HUES64 (cell line): ENCODE data around the gene SOCS1.

ENCODE experiments used
- H3K27ac ChIP-seq: 2 replicates; pipeline ENCODE4 v1.7.0; 2013; ENCODE audit warnings: low read depth, low read length, inconsistent platforms
- H3K27me3 ChIP-seq: 2 replicates; pipeline ENCODE4 v1.6.1; 2013; ENCODE audit warnings: mild to moderate bottlenecking, low read length; ENCODE audit not compliant: insufficient read depth
- H3K36me3 ChIP-seq: 2 replicates; pipeline ENCODE4 v1.6.1; 2013; ENCODE audit warnings: mild to moderate bottlenecking, low read length; ENCODE audit not compliant: insufficient read depth
- H3K4me1 ChIP-seq: 2 replicates; pipeline ENCODE4 v1.6.1; 2013; ENCODE audit warnings: mild to moderate bottlenecking, low read length, moderate library complexity; ENCODE audit not compliant: insufficient read depth
- H3K4me3 ChIP-seq: 2 replicates; pipeline ENCODE4 v1.5.1; 2013; ENCODE audit warnings: mild to moderate bottlenecking, low read length, moderate library complexity
- H3K9ac ChIP-seq: 2 replicates; pipeline ENCODE4 v1.6.1; 2013; ENCODE audit warnings: mild to moderate bottlenecking, low read depth, low read length
- H3K9me3 ChIP-seq: 2 replicates; pipeline ENCODE4 v1.6.1; 2013; ENCODE audit warnings: low read depth, low read length; ENCODE audit not compliant: insufficient read depth
- WGBS: fragments of 150-250, 120-280 bp; methylation state at CpG from one replicate; pipeline ENCODE4 v1.1.7; 2013; ENCODE audit warnings: missing lambda C conversion rate; 5-methylcytosine and 5-hydroxymethylcytosine counted together

SOCS1 gene

DNA sequence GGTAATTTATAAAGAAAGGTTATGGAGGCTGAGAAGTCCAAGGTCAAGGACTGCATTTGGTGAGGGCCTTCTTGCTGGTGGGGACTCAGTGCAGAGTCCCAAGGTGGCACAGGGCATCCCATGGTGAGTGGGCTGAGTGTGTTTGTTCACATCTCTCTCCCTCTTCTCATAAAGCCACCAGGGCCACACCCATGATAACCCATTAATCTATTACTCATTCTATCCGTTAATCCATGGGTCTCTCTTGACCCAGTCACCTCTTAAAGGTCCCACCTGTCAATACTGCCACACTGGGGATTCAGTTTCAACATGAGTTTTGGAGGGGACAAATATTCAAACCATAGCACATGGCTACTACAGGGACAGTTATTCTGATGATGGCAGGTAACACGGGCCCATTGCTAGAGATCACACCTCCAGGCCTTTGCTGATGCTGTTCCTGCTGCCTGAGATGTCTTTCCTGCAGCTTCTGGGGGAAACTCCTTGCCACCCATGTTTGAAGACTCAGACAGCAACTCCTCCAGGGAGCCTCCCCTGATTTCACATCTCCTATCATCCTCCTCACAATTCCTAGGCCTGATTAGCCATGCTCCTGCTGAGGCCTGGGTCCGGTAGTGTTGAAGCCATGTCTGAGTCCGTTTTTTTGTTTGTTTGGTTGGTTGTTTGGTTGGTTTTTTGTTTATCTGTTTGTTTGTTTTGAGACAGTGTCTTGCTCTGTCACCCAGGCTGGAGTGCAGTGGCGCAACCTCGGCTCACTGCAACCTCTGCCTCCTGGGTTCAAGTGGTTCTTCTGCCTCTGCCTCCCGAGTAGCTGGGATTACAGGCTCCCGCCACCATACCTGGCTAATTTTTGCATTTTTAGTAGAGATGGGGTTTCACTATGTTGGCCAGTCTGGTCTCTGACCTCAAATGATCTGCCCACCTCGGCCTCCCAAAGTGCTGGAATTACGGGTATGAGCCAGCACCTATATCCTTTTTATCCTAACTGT is 16.1 kb downstream of the SOCS1 start:
- Histone ChIP-seq H3K36me3 (no peaks in the 10 kb centered on the region), H3K4me3 (no peak overlapping the region), H3K27me3 (no peaks in the 10 kb centered on the region), H3K9me3 (no peaks in the 10 kb centered on the region), H3K4me1 (no peaks in the 10 kb centered on the region), H3K27ac (no peak overlapping the region), H3K9ac (no peak overlapping the region)
- WGBS: 92% methylated on average over 10 of the region's 10 CpGs

- Histone ChIP-seq H3K27ac (no peak overlapping the region), H3K4me3 (no peak overlapping the region), H3K9me3 (no peaks in the 10 kb centered on the region), H3K36me3 (no peaks in the 10 kb centered on the region), H3K27me3 (no peaks in the 10 kb centered on the region), H3K9ac (no peak overlapping the region), H3K4me1 (no peaks in the 10 kb centered on the region)
- 92% methylated on average over 15 of the region's 15 CpGs for WGBS
Measured at GRCh38 chr16:11238272-11239202, 17.5 kb downstream of the SOCS1 start.

GRCh38 chr16:11236461-11237254 is 19.3 kb downstream of the SOCS1 start:
- Histone ChIP-seq H3K27me3 (no peaks in the 10 kb centered on the region), H3K36me3 (no peaks in the 10 kb centered on the region), H3K4me3 (no peak overlapping the region), H3K27ac (no peak overlapping the region), H3K9me3 (no peaks in the 10 kb centered on the region), H3K9ac (no peak overlapping the region), H3K4me1 (no peaks in the 10 kb centered on the region)
- WGBS: 93% methylated on average over 10 of the region's 10 CpGs

DNA sequence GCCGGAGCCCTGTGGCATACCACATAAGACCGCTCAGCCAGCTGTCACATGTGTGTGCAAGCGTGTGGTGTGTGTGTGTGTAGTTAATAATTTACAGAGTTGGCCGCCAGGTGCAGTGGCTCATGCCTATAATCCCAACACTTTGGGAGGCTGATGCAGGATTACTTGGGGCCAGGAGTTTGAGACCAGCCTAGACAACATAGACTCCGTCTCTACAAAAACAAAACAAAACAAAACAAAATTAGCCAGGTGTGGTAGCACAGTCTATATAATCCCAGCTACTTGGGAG is 20.4 kb downstream of the SOCS1 start:
- 91% methylated on average over 5 of the region's 5 CpGs for WGBS
- no peaks in the 10 kb centered on the region for H3K27me3 ChIP-seq
- no peaks in the 10 kb centered on the region for H3K9me3 ChIP-seq
- H3K9ac ChIP-seq: no peak overlapping the region
- no peak overlapping the region for H3K4me3 ChIP-seq
- no peaks in the 10 kb centered on the region for H3K36me3 ChIP-seq
- no peak overlapping the region for H3K27ac ChIP-seq
- no peaks in the 10 kb centered on the region for H3K4me1 ChIP-seq

- Histone ChIP-seq H3K4me3 (no peak overlapping the region), H3K27me3 (no peaks in the 10 kb centered on the region), H3K9me3 (no peaks in the 10 kb centered on the region), H3K27ac (no peak overlapping the region), H3K36me3 (no peaks in the 10 kb centered on the region), H3K4me1 (no peaks in the 10 kb centered on the region), H3K9ac (no peak overlapping the region)
- WGBS: 94% methylated on average over 13 of the region's 13 CpGs
Measured at GRCh38 chr16:11234884-11235702, 20.9 kb downstream of the SOCS1 start.

GRCh38 chr16:11233727-11234376 is 22.2 kb downstream of the SOCS1 start:
- no peaks in the 10 kb centered on the region for H3K36me3 ChIP-seq
- no peaks in the 10 kb centered on the region for H3K9me3 ChIP-seq
- H3K4me1 ChIP-seq: no peaks in the 10 kb centered on the region
- no peak overlapping the region for H3K9ac ChIP-seq
- no peak overlapping the region for H3K4me3 ChIP-seq
- no peaks in the 10 kb centered on the region for H3K27me3 ChIP-seq
- 78% methylated on average over 7 of the region's 8 CpGs for WGBS
- no peak overlapping the region for H3K27ac ChIP-seq

DNA sequence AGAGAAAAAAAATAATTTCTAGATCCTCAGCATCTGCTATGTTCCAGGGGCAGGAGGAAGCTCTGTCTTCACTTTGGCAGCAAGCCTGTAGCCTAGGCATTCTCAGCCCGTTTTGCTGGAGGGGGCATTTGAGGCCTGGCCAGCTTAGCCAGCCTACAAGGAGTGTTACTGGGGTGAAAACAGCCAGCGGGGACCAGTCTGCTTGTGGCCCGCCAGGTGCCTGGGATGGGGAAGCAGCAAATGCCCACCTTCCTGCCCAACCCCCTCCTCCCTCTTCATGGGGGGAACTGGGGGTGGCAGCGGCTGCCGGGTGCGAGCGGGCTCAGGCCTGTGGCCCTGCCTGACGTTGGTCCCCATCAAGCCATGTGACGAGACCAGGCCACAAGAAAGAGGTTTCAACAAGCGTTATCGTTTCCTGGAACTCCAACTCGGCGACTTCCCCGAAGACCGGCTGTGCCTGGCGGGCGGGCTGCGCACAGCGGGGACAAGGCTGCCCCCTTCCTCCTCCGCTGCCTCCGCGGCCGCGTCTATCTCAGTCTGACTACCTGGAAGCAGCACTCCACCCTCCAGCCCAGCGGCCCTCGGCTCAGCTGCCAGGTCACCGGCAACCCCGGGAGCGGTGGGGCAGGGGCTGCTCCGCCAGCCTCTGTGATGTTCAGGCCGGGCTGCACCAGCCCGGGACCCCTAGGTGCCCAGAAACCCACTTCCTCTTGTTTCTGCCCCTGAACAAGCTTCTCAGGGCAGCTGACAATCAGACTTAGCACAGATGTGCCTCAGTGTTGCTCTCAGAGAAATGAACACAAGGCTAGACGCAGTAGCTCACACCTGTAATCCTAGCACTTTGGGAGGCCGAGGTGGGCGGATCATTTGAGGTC is 22.9 kb downstream of the SOCS1 start:
- no peaks in the 10 kb centered on the region for H3K27me3 ChIP-seq
- no peak overlapping the region for H3K4me3 ChIP-seq
- H3K4me1 ChIP-seq: no peaks in the 10 kb centered on the region
- H3K36me3 ChIP-seq: no peaks in the 10 kb centered on the region
- 73% methylated on average over 35 of the region's 35 CpGs for WGBS
- H3K9me3 ChIP-seq: no peaks in the 10 kb centered on the region
- no peak overlapping the region for H3K9ac ChIP-seq
- no peak overlapping the region for H3K27ac ChIP-seq

GRCh38 chr16:11232302-11232851 is 23.6 kb downstream of the SOCS1 start:
- no peak overlapping the region for H3K27ac ChIP-seq
- H3K36me3 ChIP-seq: no peaks in the 10 kb centered on the region
- no peaks in the 10 kb centered on the region for H3K9me3 ChIP-seq
- no peak overlapping the region for H3K9ac ChIP-seq
- H3K4me1 ChIP-seq: no peaks in the 10 kb centered on the region
- H3K4me3 ChIP-seq: no peak overlapping the region
- 91% methylated on average over 1 of the region's 3 CpGs for WGBS
- no peaks in the 10 kb centered on the region for H3K27me3 ChIP-seq

DNA sequence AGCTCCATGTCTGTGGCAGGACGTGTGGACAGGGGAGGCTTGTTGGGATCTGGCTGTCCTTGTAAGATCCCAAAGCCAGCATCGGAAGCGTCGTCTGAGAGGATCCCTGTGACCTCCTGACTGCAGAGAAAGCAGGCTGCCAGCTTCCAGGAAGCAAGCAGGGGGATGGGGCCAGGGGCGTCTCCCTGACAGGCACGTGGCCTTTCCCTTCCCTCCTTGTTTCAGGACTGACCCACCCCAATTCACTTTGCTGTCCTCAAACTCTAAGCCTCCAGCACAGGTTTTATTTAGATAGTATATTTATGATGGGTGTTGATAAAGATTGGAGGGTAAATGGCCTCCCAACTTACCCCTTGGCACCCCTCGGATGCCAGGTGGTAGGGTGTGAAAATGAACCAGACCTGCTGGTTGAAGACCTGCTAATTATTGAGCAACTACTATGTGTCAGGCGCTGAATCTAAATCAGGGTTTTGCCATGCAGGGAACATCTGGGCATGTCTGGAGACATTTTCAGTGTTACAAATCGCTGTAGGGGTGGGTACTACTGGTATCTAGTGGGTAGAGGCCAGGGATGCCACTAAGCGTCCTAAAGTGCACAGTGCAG is 24.5 kb downstream of the SOCS1 start:
- H3K4me3 ChIP-seq: no peak overlapping the region
- H3K9me3 ChIP-seq: no peaks in the 10 kb centered on the region
- H3K27me3 ChIP-seq: no peaks in the 10 kb centered on the region
- no peaks in the 10 kb centered on the region for H3K4me1 ChIP-seq
- no peak overlapping the region for H3K27ac ChIP-seq
- WGBS: 71% methylated on average over 10 of the region's 10 CpGs
- no peaks in the 10 kb centered on the region for H3K36me3 ChIP-seq
- H3K9ac ChIP-seq: no peak overlapping the region
